GOT3 (cell line): Measurements from ENCODE around the gene CEBPZ.

Experiments
- DNase-seq: peaks from one replicate; lab custom pipeline; 2025; ENCODE audit warnings: mixed read lengths; lab: John Stamatoyannopoulos, UW

Gene CEBPZ

DNA sequence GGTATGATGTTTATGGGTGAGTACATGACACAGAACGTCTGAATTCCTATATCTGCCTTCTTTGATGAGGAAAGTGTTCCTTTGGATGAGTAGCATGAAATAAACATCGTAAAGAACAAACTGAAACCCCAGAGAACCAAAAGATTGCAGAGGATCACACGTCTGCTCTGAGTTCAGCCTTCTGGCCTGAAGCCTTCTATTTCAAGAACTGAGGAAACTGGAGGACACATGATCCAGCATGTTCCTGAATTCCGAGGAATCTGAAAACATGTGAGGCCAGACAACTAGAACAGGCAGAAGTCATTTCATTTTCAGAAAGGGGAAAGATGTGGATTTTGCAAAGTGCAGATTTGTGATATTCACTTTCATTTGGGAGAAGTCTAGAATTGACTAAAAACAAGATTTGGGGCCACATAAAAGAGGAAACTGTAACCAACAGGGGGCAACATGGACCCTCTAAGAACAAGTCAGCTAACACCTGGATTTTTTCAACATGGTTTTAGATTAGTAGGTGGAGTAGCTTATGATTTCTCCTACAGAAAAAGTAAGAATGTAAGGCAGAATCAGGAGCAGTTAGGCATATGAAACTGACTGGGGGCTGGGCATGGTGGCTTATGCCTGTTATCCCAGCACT, 51.3 kb downstream of the CEBPZ start:
- DNase-seq, result no peak

- DNase-seq, result no peak
These were observed 57.7 kb downstream of the CEBPZ start for GRCh38 chr2:37173741-37174140.

DNA sequence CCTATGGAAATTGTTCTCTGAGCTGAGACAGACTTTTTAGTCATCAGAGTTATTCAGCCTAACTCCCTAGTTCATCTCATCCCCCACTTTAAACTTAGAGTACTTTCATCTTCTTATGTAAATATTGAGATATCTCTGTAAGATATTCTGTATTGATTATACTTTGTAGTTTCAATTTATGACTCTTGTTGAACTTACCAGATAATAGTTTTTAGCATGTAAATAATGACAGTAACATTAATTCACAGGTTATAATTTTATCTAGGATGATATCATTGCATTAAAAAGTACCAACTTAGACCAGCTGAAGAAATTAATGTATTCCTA, 59.8 kb downstream of the CEBPZ start:
- no peak for DNase-seq

GRCh38 chr2:37168217-37168981, 63.0 kb downstream of the CEBPZ start:
- no peak for DNase-seq

DNA sequence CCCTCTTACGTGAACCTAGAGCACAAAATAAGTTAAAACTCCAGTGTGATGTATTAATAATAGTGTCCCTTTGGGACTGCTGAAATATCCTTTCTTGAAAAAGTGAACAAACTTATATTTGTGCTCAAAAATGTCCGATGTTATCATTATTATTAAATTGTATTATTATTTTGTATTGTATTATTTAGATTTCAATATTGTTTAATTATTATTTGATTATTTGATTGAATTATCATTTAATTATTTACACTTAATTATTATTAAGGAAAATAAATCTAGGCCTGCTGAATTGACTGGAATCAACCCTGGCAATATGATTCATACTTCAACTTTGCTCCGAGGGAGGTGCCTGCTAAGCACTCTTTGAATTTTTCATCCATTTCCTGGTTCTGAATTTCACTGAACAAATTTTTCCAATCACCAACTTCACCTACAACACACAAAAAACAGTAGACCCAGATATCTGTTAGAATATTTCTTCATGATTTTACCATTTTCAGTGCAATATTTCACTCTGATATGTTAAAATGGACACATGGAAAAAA, 63.7 kb downstream of the CEBPZ start:
- DNase-seq, result no peak

DNA sequence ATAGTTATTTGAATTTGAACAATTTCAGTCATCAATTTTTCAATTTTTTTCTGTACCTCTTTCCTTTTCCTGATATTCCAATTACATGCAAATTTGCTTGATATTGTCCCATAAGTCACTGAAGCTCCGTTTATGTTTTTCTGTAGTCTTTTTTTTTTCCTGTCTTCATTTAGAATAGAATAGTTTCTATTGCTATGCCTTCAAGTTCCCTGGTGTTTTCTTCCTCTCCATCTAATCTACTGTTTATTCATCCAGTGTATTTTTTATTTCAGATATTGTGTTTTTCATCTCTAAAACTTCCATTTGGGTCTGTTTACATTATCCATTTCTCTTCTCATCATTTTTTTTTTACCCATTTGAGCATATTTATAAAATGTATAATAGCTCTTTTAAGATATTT, 66.6 kb downstream of the CEBPZ start:
- no peak for DNase-seq

GRCh38 chr2:37156857-37157714, 74.3 kb downstream of the CEBPZ start, which contains the start of gene EIF2AK2:
TSS of gene EIF2AK2 (minus strand) at chr2:37156980. CDS start at chr2:37147806, 9,174 bp downstream.
- DNase-seq, result peak; percentile 60

DNA sequence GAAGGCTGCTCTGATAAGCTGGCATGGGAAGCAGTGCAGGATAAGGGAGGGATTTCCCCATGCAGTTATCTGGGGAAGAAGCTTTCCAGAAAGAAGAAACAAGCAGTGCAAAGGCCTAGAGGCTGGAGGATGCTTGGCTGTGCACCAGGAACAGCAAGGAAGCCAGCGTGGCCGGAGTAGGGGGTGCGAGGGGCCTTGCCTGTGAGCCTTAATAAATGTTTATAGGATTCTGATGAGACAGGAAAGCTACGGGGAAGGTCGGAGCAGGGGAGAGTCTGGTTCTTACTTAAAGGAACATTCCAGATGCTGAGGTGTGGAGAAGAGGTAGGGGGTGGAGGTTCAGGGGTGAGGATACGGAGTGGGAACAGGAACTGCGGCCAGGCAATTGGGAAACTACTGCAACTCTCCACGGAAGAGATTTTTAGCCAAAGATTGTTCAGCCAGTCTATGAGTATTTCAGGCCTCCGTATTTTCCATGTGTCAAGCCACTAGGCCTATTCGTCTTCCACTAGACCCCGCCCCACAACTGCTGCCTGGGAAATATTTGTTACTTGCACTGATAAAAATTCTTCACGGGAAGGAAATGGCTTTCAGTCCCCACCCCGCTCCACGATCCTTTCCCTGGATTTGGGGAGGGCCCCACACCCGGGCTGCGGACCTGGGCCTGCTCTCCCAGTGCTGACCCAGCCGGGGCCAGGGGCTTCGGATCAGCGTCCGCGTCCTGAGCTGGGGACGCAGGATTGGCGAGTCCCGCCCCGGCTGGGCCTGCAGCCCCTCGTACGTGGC, 75.1 kb downstream of the CEBPZ start:
- no peak for DNase-seq

DNA sequence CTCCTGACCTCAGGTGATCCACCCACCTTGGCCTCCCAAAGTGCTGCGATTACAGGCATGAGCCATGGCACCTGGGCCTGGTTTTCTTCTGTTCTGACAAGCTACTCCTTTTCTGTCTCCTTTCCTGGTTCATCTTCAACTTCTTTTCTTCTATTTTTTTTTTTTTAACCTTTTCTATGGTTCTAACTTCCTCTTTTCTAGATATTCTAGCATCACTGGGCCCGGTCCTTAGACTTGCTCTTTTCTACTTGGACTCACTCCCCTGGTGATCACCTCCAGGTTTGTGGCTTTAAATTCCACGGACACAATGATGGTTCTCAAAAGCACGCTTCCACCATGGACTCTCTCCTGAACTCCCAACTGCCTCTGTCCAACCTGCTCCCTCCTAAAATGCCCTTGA, 76.6 kb downstream of the CEBPZ start:
- DNase-seq, result no peak

DNA sequence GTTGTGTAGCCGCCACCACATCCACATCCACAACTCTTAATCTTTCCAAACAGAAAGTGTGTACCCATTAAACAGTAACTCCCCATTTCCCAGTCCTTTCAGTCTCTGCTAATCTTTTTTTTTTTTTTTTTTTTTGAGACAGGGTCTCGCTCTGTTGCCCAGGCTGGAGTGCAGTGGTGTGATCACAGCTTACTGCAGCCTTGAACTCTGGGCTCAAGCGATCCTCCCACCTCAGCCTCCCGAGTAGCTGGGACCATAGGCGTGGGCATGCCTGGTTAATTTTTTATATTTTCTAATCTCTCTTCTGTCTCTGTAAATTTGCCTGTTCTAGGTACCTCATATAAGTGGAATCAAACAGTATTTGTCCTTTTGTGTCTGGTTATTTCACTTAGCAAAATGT, 78.2 kb downstream of the CEBPZ start:
- DNase-seq, result no peak
